AG04450 (cell line): Measurements from ENCODE around the gene NUDT13. TPM values are rescaled to one million over a fixed set of nuclear protein-coding genes. Genes with fewer than 3 reads are reported as not detected.

ENCODE experiments used
- CTCF ChIA-PET: fragments of 300-600, 350-600 bp; formaldehyde crosslinking; extraction: SDS; loops from one replicate; lab custom pipeline; 2022; ENCODE audit warnings: antibody characterized with exemption, inconsistent platforms; lab: Charles Lee
- POLR2A ChIA-PET: fragments of 350-600 bp; formaldehyde crosslinking; extraction: SDS; loops from one replicate; lab custom pipeline; 2021; ENCODE audit warnings: antibody characterized with exemption, inconsistent platforms; lab: Yijun Ruan, JAX
- DNase-seq: peaks from one replicate; pipeline ENCODE4 v3.0.0-alpha.2; 2011; ENCODE audit warnings: low read depth, low spot score
- H3K27ac ChIP-seq: one replicate; pipeline ENCODE4 v1.5.1; 2012; ENCODE audit warnings: low read depth, low read length, control low read depth
- H3K27me3 ChIP-seq: one replicate; pipeline ENCODE4 v1.6.0; 2012; ENCODE audit warnings: low read length; ENCODE audit not compliant: control insufficient read depth, insufficient read depth
- H3K4me3 ChIP-seq: 2 replicates; pipeline ENCODE4 v1.5.1; 2011; ENCODE audit warnings: mild to moderate bottlenecking, low read depth, low read length, control low read depth
- H3K9me3 ChIP-seq: 2 replicates; pipeline ENCODE4 v1.5.1; 2012; ENCODE audit warnings: low read length; ENCODE audit not compliant: control insufficient read depth, insufficient read depth
- CTCF ChIP-seq: IDR thresholded peaks from 2 replicates; pipeline ENCODE4 v1.5.1; 2011; ENCODE audit warnings: low read depth, low read length, control low read depth, inconsistent platforms
- polyA minus RNA-seq: library from RNA; depleted of rRNA, polyadenylated mRNA; stranded (reverse); fragments of >200 nt; gene quantifications from 2 replicates; pipeline ENCODE4 v1.2.3, GENCODE V29; 2011; rRNA and poly(A)+ RNA removed
- polyA plus RNA-seq: library from polyadenylated mRNA; depleted of rRNA; stranded (reverse); fragments of >200 nt; gene quantifications from 2 replicates; pipeline ENCODE4 v1.2.3, GENCODE V29; 2011; rRNA removed

The NUDT13 gene
- polyA plus RNA-seq (1.4 TPM in 2 replicates), polyA minus RNA-seq (0.70 and 2.5 TPM in 2 replicates)

GRCh38 chr10:73110345-73110849, at the start of gene NUDT13:
NUDT13 (plus strand) TSS chr10:73110455; CDS start chr10:73114366, 3,911 bp downstream.
- ChIA-PET CTCF (interaction anchor here (1.1 to 4.1 kb wide), 2 partner anchors 13 to 25 kb away, joined by 3 to 19 read pairs; partner anchors contain the start of gene P4HA1), POLR2A (interaction anchor here (0.8 to 3.1 kb wide), 2 partner anchors 13 to 14 kb away, joined by 3 to 26 read pairs; partner anchors contain the start of gene P4HA1)
- Histone ChIP-seq H3K9me3 (no peaks in the 10 kb centered on the region), H3K27me3 (no peaks in the 10 kb centered on the region), H3K4me3 (peak within 1 kb of the TSS; percentile 56), H3K27ac (peak within 1 kb of the TSS; percentile 57)
- TF ChIP-seq CTCF: no peak
- no peak for DNase-seq

- ChIA-PET POLR2A (interaction anchor here (0.7 to 2.1 kb wide), 2 partner anchors 35 to 729 kb away, joined by 6 to 9 read pairs; partner anchors contain the start of gene P4HA1), CTCF (interaction anchor here (0.6 to 1.1 kb wide), 8 partner anchors 8 to 696 kb away, joined by 3 to 6 read pairs (median 4); no protein-coding TSS in a partner anchor)
- Histone ChIP-seq H3K4me3 (no peak overlapping the region), H3K27ac (no peak overlapping the region), H3K27me3 (no peaks in the 10 kb centered on the region), H3K9me3 (no peaks in the 10 kb centered on the region)
- TF ChIP-seq CTCF: peak; percentile 48
- no peak for DNase-seq
Observed at GRCh38 chr10:73060738-73061635, 49.3 kb upstream of the NUDT13 start.

GRCh38 chr10:73061743-73062142, 48.5 kb upstream of the NUDT13 start:
- no peak for TF ChIP-seq CTCF
- DNase-seq: no peak
- ChIA-PET POLR2A (interaction anchor here (0.7 to 2.1 kb wide), 2 partner anchors 34 to 730 kb away, joined by 6 to 9 read pairs; partner anchors contain the start of gene P4HA1), CTCF (interaction anchor here (0.6 to 1.1 kb wide), 8 partner anchors 8 to 697 kb away, joined by 3 to 6 read pairs (median 4); no protein-coding TSS in a partner anchor)
- Histone ChIP-seq H3K9me3 (no peaks in the 10 kb centered on the region), H3K27ac (no peak overlapping the region), H3K4me3 (no peak overlapping the region), H3K27me3 (no peaks in the 10 kb centered on the region)

GRCh38 chr10:73065441-73065840, 44.8 kb upstream of the NUDT13 start:
- CTCF ChIA-PET: no interaction called here
- Histone ChIP-seq H3K27ac (no peak overlapping the region), H3K27me3 (no peaks in the 10 kb centered on the region), H3K4me3 (no peak overlapping the region), H3K9me3 (no peaks in the 10 kb centered on the region)
- DNase-seq: no peak
- POLR2A ChIA-PET: no interaction called here
- no peak for TF ChIP-seq CTCF
